GM10266 (cell line): Measurements from ENCODE around the gene RFC1.
A peak's percentile ranks its signal among the peaks of the same experiment; 100 is the strongest.
"Not testable (repeated sequence)": the region's sequence is repeated elsewhere in the genome, so short reads cannot be mapped to it uniquely, and the experiment has no call there.

Experiments used
- DNase-seq: peaks from one replicate; pipeline ENCODE4 v3.0.0; 2012; ENCODE audit errors: extremely low spot score
- CTCF ChIP-seq: IDR thresholded peaks from 2 replicates; pipeline ENCODE4 v1.5.1; 2012; ENCODE audit warnings: mild to moderate bottlenecking, low read depth; ENCODE audit not compliant: control insufficient read depth, insufficient read depth; ENCODE audit errors: missing control alignments

The RFC1 gene

GRCh38 chr4:39365830-39366771 is at the start of gene RFC1:
TSS of gene RFC1 (minus strand) at chr4:39366362. CDS start at chr4:39366241, 121 bp downstream.
- TF ChIP-seq CTCF = no peak
- peak; percentile 77 for DNase-seq

GRCh38 chr4:39415678-39416283 is 49.6 kb upstream of the RFC1 start:
- no peak for DNase-seq
- no peak for TF ChIP-seq CTCF

GRCh38 chr4:39411561-39411960 is 45.4 kb upstream of the RFC1 start:
- not testable (repeated sequence) for DNase-seq

GRCh38 chr4:39410415-39410814 is 44.3 kb upstream of the RFC1 start:
- TF ChIP-seq CTCF = peak; percentile 29

GRCh38 chr4:39407584-39407885 is 41.4 kb upstream of the RFC1 start:
- TF ChIP-seq CTCF = no peak
- DNase-seq = no peak

More at GRCh38 chr4:39410415-39410814, 44.3 kb upstream of the RFC1 start:
- DNase-seq = no peak

GRCh38 chr4:39406763-39407583 is 40.8 kb upstream of the RFC1 start, which contains the start of gene KLB:
TSS of gene KLB (plus strand) at chr4:39406930. CDS start at chr4:39406950, 20 bp downstream.
- no peak for TF ChIP-seq CTCF
- no peak for DNase-seq

GRCh38 chr4:39401640-39402039 is 35.5 kb upstream of the RFC1 start:
- DNase-seq = not testable (repeated sequence)

GRCh38 chr4:39394706-39395105 is 28.5 kb upstream of the RFC1 start:
- DNase-seq = no peak
- TF ChIP-seq CTCF = no peak
